ENCODE results near the gene C14orf132. TPM values are rescaled to one million over a fixed set of nuclear protein-coding genes. Genes with fewer than 3 reads are reported as not detected.
"Not testable (repeated sequence)": the region's sequence is repeated elsewhere in the genome, so short reads cannot be mapped to it uniquely, and the experiment has no call there.

Gene C14orf132
- total RNA-seq, 1 donor from 2014 or later: 38.2 TPM

- peaks cover 3% of the 10 kb centered on the region for H3K36me3 Mint-ChIP-seq (ENCODE audit: low read depth)
- peaks cover 13% of the 10 kb centered on the region for H3K9me3 Mint-ChIP-seq
- no peak for TF ChIP-seq CTCF (conservative IDR thresholded peaks at IDR 0.05)
- no peaks in the 10 kb centered on the region for H3K4me1 Mint-ChIP-seq
- H3K27me3 Mint-ChIP-seq (ENCODE audit: low read depth): peaks cover 83% of the 10 kb centered on the region
- H3K27ac Mint-ChIP-seq (ENCODE audit: unreplicated experiment): no peak overlapping the region
- H3K4me3 Mint-ChIP-seq: no peak overlapping the region
- DNase-seq (ENCODE audit: low read depth, low spot score): no peak
These were observed 36.7 kb upstream of the C14orf132 start for GRCh38 chr14:96002498-96002884.

- DNase-seq (ENCODE audit: low read depth, low spot score): no peak
- Mint-ChIP-seq H3K36me3 (ENCODE audit: low read depth) (peaks cover 12% of the 10 kb centered on the region), H3K9me3 (peaks cover 27% of the 10 kb centered on the region), H3K27ac (ENCODE audit: unreplicated experiment) (no peak overlapping the region), H3K27me3 (ENCODE audit: low read depth) (peaks cover 35% of the 10 kb centered on the region), H3K4me3 (no peak overlapping the region), H3K4me1 (no peaks in the 10 kb centered on the region)
- no peak for TF ChIP-seq CTCF (conservative IDR thresholded peaks at IDR 0.05)
These were observed 28.0 kb upstream of the C14orf132 start for GRCh38 chr14:96011131-96011530.

- DNase-seq (ENCODE audit: low read depth, low spot score): no peak
- no peak overlapping the region for H3K4me3 Mint-ChIP-seq
- peaks cover 12% of the 10 kb centered on the region for H3K36me3 Mint-ChIP-seq (ENCODE audit: low read depth)
- no peak for TF ChIP-seq CTCF (conservative IDR thresholded peaks at IDR 0.05)
- H3K4me1 Mint-ChIP-seq: no peaks in the 10 kb centered on the region
- peaks cover 25% of the 10 kb centered on the region for H3K9me3 Mint-ChIP-seq
- H3K27me3 Mint-ChIP-seq (ENCODE audit: low read depth): peaks cover 35% of the 10 kb centered on the region
- H3K27ac Mint-ChIP-seq (ENCODE audit: unreplicated experiment): no peak overlapping the region
These were observed 27.6 kb upstream of the C14orf132 start for GRCh38 chr14:96011607-96012006.

GRCh38 chr14:96012757-96013156 is 26.4 kb upstream of the C14orf132 start:
- H3K27ac Mint-ChIP-seq (ENCODE audit: unreplicated experiment); H3K4me3 Mint-ChIP-seq; H3K4me1 Mint-ChIP-seq; DNase-seq (ENCODE audit: low read depth, low spot score): not testable (repeated sequence)
- Mint-ChIP-seq H3K27me3 (ENCODE audit: low read depth) (peaks cover 39% of the 10 kb centered on the region), H3K9me3 (peaks cover 20% of the 10 kb centered on the region), H3K36me3 (ENCODE audit: low read depth) (peaks cover 12% of the 10 kb centered on the region)

- DNase-seq (ENCODE audit: low read depth, low spot score): no peak
- peaks cover 18% of the 10 kb centered on the region for H3K9me3 Mint-ChIP-seq
- no peak for TF ChIP-seq CTCF (conservative IDR thresholded peaks at IDR 0.05)
- peaks cover 53% of the 10 kb centered on the region for H3K27me3 Mint-ChIP-seq (ENCODE audit: low read depth)
- H3K4me1 Mint-ChIP-seq: no peaks in the 10 kb centered on the region
- peaks cover 12% of the 10 kb centered on the region for H3K36me3 Mint-ChIP-seq (ENCODE audit: low read depth)
- H3K4me3 Mint-ChIP-seq: no peak overlapping the region
- no peak overlapping the region for H3K27ac Mint-ChIP-seq (ENCODE audit: unreplicated experiment)
These were observed 25.0 kb upstream of the C14orf132 start for GRCh38 chr14:96014176-96014575.

- peaks cover 65% of the 10 kb centered on the region for H3K27me3 Mint-ChIP-seq (ENCODE audit: low read depth)
- no peak for DNase-seq (ENCODE audit: low read depth, low spot score)
- no peak for TF ChIP-seq CTCF (conservative IDR thresholded peaks at IDR 0.05)
- H3K27ac Mint-ChIP-seq (ENCODE audit: unreplicated experiment): no peak overlapping the region
- H3K9me3 Mint-ChIP-seq: peaks cover 5% of the 10 kb centered on the region
- peaks cover 3% of the 10 kb centered on the region for H3K36me3 Mint-ChIP-seq (ENCODE audit: low read depth)
- H3K4me3 Mint-ChIP-seq: no peak overlapping the region
- no peaks in the 10 kb centered on the region for H3K4me1 Mint-ChIP-seq
These were observed 22.5 kb upstream of the C14orf132 start for GRCh38 chr14:96016501-96017160.
